Measurements from ENCODE around the gene EYA2.
A peak's percentile ranks its signal among the peaks of the same experiment; 100 is the strongest.

Gene EYA2

GRCh38 chr20:47125758-47126591 lies 231.3 kb downstream of the EYA2 start:
- no peak overlapping the region for H3K4me3 ChIP-seq (ENCODE audit: low read depth, low read length)
- TF ChIP-seq CTCF (conservative IDR thresholded peaks at IDR 0.05; ENCODE audit: low read depth, low read length) = no peak
- DNase-seq (ENCODE audit: low read depth) = peak; percentile 54

- no peak overlapping the region for H3K4me3 ChIP-seq (ENCODE audit: low read depth, low read length)
- peak; percentile 64 for DNase-seq (ENCODE audit: low read depth)
- no peak for TF ChIP-seq CTCF (conservative IDR thresholded peaks at IDR 0.05; ENCODE audit: low read depth, low read length)
Observed at GRCh38 chr20:47126709-47127108, 232.1 kb downstream of the EYA2 start.

DNA sequence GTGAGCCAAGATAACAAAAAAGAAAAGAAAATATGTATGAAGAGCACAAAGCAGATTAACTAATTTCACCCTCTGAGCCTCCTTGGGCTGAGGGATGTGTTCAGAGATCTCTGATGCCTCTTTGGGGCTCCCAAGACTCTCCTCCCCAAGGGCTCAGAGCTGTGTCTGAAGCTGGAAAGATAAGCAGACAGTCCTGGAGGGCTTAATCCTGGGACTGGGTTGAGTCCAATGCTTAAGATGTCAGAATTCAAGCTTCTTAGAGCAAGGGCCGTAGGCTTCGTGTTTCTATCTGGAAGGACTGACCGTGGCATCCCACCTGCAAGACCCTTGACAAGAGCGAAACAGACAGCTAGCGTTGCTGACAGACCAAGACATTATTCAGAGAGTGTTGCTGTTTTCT lies 232.9 kb downstream of the EYA2 start:
- no peak for DNase-seq (ENCODE audit: low read depth)
- H3K4me3 ChIP-seq (ENCODE audit: low read depth, low read length) = no peak overlapping the region
- no peak for TF ChIP-seq CTCF (conservative IDR thresholded peaks at IDR 0.05; ENCODE audit: low read depth, low read length)

DNA sequence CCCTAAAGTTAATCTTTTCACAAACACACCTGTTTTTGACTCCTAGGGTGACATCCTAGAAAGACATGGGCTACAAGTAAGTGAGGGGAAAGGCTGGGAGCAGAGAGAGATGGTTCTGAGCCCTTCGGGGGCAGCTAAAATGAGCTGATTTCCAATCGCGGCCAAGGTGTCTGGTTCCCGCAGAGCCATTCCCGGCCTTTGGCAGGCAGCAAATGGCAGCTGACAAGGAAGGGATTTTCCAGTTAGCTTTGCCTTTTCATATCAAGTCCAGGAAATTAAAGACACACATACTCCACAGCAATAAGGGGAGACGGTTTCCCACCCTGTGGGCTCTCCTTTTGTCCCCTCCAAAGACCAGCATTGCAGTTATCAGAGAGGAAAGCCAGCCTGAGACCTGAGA lies 233.4 kb downstream of the EYA2 start:
- no peak overlapping the region for H3K4me3 ChIP-seq (ENCODE audit: low read depth, low read length)
- no peak for TF ChIP-seq CTCF (conservative IDR thresholded peaks at IDR 0.05; ENCODE audit: low read depth, low read length)
- no peak for DNase-seq (ENCODE audit: low read depth)

GRCh38 chr20:47129306-47129705 lies 234.7 kb downstream of the EYA2 start:
- no peak for TF ChIP-seq CTCF (conservative IDR thresholded peaks at IDR 0.05; ENCODE audit: low read depth, low read length)
- no peak overlapping the region for H3K4me3 ChIP-seq (ENCODE audit: low read depth, low read length)
- no peak for DNase-seq (ENCODE audit: low read depth)

DNA sequence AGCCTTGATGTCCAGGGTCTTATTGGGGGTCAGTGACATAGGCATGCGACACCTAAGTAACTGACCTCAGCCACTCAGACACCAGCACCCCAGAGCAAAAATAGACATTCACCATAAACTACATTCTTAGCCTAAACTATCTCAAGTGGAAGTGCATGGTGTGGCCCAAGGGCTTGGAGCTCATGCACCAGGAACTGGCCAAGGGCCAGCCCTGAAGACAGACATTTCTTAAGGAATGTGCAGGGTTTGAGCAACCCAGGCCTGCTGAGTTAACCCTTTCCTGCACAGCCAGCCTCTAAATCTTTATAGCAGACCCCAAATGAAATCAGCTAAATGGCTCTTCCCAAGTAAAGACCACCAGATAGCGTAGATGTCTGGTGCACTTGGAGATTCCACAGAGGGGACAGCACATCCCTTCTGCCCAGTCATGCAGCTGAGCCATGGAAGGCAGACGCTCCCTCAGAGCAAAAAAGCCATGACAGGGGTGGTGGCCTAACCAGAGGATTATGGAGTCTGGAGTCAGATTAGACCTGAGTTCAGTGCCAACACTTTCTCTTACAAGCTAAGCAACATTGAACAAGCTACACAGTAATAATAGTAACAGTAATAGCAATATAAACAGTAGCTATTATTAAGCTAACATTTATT lies 239.3 kb downstream of the EYA2 start:
- peak; percentile 88 for DNase-seq (ENCODE audit: low read depth)
- no peak overlapping the region for H3K4me3 ChIP-seq (ENCODE audit: low read depth, low read length)
- TF ChIP-seq CTCF (conservative IDR thresholded peaks at IDR 0.05; ENCODE audit: low read depth, low read length) = no peak
